Stimulated activated naive CD8-positive, alpha-beta T cell treated with anti-CD3 and anti-CD28 coated beads, Interleukin-15, Interleukin-2, amounts not matched to agents 100 U/mL and 50 U/mL, for 24 hours (primary cell): ENCODE results near the gene PTPA.
"Not testable (repeated sequence)": the region's sequence is repeated elsewhere in the genome, so short reads cannot be mapped to it uniquely, and the experiment has no call there.

Experiments used
- ATAC-seq: fragments of 150-1000 bp; cut with Tn5 transposase; one replicate; pipeline ENCODE4 v1.10.0; 2021
- DNase-seq: peaks from one replicate; pipeline ENCODE4 v3.0.0; 2021

PTPA gene

DNA sequence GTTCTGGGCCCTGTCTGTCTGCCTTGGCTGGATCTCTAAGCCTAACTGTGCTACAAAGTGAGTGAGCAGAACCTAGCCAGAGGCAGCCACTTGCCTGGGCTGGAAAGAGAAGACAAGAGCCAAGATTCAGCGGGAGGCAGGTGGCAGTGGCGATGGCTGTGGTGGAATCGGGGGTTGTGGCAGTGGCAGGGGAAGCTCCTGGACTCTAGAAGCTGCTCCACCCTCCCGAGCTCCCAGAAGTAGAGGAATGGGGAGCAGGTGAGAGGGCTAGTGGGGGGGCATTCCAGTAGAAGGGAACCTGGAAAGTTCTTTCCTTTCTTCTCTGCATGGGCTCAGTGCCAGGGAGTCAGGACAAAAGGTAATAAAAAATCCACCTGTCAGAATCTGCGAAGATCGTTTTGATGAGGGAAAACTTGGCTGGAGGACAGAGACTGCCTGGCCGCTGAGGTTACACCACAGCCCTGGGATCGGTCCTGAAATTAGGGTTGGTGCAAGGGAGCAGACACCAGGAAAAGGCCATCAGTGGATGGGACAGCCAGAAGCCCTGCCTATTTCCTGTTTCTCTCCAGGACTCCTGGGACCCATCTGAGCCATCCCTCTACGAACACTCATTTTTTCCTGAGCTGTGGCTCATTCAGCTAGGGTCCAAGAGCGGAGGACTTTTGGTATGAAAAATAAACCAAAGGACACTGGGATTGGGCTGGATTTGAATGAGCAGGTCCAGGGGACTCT is 2.2 kb upstream of the PTPA start:
- DNase-seq: no peak
- no peak for ATAC-seq

DNA sequence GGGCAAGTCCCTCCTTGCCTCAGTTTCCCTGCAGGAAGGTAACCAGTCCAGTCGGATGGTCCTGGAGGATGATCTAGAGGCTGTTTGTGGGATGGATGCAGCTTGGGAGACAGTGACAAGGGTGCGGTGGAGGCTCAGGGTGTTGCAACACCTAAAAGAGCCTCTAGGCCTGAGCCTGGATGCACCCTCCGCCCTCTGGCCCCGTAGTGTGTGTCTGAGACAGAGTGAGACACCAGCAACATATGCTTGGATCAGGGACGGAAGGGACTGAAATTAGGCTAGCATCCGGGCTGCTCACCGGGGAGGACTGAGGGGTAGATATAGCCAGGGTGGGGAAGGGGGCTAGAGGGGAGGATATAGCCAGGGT is 1.7 kb upstream of the PTPA start:
- ATAC-seq (no peak), DNase-seq (peak; percentile 31)

DNA sequence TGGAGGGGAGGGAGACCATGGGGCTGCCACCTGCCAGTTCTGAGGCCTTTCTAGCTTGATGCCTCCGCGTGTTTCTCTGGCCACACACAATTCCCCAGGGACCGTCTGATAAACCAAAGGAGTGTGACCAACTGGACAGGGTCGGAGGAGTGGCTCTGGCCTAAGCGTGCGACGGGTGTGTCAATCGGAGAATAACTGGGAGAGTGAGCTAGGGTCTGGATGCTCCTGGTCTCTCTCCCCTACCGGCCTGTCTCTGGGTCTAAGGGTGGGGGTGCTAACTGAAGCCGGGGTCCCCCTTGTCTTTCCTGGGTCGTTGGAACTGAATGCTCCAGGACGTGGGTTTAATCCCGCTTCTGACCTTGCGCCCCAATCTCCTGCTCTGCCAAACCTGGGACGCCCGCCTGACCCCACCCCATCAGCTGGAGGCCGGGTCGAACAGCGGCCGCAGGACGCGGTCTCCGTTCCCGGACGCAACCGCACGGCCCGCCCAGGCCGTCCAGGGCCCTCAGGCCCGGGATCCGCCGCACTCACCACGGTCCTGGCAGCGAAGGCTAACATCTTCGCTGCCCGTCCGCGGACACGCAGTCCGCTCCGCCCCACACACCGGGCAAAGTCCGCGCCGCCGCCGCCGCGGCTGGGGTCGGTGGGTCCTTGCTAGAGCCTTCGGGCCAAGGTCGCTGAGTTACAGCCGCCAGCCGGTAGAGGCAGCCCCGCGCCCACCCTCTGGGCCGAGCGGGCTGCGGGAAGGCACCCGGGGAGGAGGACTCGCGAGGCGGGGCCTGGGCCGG is 1.1 kb upstream of the PTPA start:
- DNase-seq: no peak
- ATAC-seq: no peak

DNA sequence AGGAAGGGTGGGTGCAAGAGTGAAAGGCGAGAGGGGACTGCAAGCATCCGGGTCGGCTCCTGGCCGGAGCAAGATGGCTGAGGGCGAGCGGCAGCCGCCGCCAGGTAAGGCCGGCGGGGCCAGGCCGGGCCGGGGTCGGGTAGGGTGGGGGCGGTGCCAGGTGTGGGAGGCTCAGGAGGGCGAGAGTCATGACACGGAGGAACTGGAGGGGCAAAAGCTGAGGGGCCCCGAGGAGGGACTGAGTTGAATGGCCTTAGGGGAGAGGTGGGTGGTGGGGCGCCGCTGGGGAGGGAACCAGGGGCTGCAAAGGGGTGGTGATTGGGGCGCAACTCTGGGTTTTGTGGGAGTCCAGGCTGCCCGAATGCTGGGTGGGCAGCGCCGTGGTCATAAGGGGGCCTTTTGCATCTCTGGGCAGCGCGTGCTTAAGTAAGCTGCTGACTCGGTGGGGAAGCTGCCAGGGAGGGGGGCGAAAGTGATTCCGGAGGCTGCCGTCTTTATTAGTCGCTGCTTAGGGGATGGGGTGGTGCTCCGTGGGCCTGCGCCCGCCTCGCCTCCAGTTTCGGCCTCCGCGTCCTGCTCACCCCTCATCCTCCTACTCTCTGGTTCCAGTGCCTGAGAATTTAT is 425 bp downstream of the PTPA start:
- ATAC-seq (peak; percentile 8), DNase-seq (peak; percentile 35)

DNA sequence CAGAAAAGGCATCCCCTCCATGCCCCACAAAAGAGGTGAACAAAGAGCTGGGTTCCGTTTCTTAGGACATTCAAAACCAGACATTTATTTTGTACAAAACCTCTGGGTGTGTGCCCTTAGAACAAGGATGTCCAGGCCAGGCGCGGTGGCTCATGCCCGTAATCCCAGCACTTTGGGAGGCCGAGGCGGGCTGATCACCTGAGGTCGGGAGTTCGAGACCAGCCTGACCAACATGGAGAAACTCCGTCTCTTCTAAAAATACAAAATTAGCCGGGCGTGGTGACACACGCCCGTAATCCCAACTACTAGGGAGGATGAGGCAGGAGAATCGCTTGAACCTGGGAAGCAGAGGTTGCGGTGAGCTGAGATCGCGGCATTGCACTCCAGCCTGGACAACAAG is 1.3 kb downstream of the PTPA start:
- not testable (repeated sequence) for ATAC-seq, DNase-seq

DNA sequence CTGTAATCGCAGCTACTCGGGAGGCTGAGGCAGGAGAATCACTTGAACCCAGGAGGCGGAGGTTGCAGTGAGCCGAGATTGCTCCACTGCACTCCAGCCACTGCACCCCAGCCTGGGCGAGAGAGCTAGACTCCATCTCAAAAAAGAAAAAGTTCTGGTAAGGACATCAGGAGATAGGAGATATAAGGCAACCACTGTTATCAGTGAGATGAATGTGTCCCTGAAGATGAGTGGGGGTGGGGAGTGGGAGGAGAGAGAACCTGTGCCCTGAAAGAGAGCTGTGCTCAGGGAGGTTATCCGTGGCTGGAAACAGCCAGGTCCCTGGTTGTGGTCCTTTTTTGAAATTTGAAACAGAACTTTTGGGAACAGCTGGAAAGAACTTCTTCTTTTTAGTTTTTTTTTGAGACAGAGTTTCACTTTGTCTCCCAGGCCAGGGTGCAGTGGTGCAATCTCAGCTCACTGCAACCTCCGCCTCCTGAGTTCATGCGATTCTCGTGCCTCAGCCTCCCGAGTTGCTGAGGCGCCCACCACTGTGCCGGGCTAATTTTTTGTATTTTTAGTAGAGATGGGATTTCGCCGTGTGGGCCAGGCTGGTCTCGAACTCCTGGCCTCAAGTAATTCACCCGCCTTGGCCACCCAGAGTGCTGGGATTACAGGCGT is 2.6 kb downstream of the PTPA start:
- no peak for ATAC-seq
- DNase-seq: no peak

DNA sequence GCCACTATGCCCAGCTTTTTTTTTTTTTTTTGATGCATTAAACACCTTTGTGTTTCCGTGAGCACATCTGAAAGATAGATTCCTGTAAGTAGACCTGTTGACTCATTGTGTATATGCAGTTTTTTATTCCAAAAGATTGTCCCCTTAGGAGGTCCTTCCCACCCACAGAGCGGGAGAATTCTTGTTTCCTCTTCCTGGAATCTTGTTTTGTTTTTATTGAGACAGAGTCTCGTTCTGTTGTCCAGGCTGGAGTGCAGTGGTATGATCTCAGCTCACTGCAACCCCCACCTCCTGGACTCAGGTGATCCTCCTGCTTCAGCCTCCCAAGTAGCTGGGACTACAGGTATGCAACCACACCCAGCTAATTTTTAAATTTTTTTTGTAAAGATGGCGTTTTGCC is 7.6 kb downstream of the PTPA start:
- ATAC-seq (no peak), DNase-seq (no peak)

DNA sequence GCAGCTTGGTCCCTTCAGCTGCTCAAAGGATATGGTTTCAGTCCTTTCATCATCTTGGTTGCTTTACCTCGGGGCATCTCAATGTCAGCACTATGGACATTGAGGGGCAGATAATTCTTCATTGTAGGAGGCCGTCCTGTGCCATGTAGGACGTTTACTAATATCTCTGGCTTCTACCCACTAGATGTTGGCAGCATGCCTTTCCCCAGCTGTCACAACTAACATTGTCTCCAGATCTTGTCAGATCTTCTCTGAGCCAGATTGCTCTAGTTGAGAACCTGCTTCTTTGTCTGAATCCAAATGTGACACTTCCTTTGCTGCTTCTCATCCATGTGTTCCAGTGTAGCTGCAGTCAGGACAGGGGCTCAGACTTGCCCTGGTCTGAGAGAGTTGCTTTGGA is 10.3 kb downstream of the PTPA start:
- DNase-seq (no peak), ATAC-seq (no peak)

DNA sequence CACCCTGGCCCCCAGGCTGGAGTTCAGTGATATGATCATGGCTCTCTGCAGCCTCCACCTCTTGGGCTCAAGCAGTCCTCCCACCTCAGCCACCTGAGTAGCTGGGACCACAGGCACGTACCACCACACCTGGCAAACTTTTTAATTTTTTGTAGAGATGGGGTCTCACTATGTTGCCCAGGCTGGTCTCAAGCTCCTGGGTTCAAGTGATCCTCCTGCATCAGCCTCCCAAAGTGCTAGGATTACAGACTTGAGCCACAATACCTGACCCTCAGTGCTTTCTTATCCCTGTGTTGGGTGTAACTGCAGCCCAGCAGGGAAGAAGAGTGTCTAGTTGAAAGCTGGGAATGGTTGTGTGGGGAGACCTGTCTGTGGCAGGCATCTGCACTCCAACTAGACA is 10.9 kb downstream of the PTPA start:
- DNase-seq (no peak), ATAC-seq (no peak)

DNA sequence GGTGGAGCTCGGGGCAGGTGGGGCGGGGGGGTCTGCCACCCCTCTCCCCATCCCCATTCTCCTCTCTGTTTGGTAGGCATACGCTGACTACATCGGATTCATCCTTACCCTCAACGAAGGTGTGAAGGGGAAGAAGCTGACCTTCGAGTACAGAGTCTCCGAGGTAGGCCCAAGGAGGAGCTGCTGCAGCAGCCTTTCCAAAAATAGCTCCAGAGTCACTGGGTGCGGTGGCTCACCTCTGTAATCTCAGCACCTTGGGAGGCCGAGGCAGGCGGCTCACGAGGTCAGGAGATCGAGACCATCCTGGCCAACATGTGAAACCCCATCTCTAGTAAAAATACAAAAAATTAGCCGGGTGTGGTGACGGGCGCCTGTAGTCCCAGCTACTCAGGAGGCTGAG is 11.8 kb downstream of the PTPA start:
- DNase-seq, ATAC-seq: not testable (repeated sequence)

DNA sequence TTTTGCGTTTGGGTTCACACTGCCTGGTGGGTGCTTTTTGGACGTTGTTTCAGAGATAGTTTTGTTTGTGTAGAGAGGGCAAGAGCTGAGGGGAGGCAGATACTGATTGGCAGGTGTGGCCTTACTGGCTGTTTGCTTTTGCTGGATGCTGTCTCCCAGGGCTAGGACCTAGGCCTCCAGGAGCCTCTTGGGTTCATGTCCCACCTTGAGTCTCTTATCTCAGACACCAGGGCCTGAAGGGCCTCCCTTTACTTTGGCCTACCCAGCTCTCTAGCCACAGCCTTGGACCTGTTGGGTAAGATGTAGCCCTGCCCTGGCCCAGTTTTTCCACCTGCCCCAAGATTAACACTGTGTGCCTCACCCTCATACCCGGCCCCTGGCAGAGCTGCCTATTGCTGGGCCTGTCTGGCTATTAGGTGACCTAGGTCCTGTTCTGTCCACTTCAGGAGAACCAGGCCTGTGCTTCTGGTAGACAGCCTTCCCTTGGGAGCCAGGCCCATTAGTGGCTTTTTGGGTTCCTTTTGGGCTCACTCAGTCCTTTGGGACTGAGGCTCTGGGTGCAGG is 13.4 kb downstream of the PTPA start:
- no peak for DNase-seq
- no peak for ATAC-seq

DNA sequence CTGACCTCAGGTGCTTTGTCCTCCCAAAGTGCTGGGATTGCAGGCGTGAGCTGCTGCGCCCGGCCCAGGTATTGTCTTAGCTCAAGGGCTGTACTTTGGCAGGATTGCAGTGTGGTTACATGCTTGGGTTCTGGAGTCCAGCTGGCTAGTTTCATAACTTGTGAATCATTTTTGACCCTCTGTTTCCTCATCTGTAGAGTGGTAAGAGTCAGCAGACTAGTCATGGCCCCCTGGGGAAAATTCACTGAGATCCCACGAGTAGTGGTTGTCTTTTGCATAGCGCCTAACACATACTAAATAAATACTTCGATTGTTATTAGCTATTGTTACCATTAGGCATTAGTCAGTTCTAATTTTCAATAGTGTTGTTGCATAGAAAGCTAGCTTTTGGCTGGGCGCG is 14.3 kb downstream of the PTPA start:
- ATAC-seq (no peak), DNase-seq (no peak)

DNA sequence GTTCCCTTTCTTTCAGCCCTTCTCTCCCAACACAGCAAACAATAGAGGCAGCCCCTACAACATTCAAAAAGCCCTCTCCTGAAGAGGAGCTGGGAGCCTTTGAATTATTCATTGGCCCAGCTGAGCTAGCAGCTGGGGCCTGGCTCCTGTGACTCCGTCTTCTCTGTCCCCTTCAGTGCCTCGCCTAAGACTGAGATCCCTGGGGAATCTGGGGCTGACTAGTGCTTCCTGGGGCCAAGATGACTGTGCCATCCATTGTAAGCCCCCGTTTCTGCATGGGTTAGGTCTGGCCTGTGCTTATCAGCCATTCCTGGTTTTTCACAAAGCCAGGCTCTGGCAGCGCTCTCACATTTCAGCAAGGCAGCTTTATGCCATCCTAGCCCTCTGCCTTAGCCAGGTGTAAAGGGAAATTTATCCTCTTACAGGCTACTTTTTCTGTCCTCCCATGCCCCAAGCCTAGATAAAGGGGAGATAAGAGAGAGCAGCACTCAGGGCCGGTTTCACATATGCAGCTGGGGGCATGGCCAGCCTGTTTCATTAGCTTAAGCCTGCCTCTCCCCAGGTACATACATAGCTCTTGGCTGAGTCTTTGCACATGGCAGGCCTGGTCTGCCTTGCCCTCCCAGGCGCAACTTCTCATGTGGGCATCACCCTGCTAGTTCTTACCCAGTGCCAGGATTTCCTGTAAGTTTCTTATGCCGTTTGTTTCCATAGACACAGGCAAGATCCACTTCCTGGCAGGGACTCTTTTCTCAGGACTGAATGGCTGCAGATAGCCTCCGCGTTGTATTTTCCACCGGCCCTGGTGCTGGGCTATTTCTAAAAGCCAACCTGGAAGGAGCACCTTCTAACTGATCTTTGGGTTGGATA is 15.8 kb downstream of the PTPA start:
- DNase-seq (no peak), ATAC-seq (no peak)

DNA sequence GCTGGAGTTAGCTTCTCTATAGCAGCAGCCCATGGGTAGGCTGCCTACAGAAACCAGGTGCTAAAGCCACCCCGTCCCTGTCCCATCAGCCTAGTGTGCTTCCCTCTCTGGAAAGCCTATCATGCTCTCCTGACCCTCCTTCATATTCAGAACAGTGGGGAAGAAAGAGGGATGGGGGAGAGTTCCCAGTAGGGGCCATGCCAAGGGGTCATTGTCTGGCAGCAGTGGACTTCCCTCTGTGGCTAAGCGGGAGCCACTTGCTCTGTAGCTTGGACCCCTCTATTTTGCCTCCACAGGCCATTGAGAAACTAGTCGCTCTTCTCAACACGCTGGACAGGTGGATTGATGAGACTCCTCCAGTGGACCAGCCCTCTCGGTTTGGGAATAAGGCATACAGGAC is 17.5 kb downstream of the PTPA start:
- DNase-seq: no peak
- no peak for ATAC-seq

DNA sequence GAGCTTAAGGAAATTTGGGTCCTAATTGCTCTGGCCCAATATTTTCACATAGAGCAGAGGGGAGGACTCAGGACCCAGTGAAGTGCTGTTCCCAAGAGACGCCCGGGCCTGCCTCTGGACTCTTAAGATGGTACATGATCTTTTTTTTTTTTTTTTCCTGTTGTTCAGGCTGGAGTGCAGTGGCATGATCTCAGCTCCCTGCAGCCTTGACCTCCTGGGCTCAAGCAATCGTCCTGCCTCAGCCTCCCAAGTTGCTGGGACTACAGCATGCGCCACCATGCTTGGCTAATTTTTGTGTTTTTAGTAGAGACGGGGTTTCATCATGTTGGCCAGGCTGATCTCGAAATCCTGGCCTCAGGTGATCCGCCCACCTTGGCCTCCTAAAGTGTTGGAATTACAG is 19.1 kb downstream of the PTPA start:
- not testable (repeated sequence) for ATAC-seq

DNA sequence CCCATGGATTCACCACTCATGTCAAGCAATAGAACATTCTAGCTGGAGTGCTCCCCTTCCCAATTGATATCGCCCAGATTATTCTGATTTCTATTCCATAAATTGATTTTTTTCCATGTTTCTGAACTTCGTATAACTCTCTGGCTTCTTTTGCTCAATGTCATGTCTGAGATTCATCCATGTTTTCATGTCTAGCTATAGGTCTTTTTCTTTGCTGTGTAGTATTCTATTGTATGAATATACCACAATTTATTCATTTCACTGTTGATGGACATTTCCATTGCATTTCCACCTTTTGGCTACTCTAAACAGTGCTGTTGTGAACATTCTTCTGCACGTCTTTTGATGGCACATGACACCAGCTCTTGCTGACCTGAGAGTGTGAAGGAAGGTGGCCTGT is 19.6 kb downstream of the PTPA start:
- DNase-seq: no peak
- ATAC-seq: no peak

More for the DNA sequence above, 19.1 kb downstream of the PTPA start:
- not testable (repeated sequence) for DNase-seq

DNA sequence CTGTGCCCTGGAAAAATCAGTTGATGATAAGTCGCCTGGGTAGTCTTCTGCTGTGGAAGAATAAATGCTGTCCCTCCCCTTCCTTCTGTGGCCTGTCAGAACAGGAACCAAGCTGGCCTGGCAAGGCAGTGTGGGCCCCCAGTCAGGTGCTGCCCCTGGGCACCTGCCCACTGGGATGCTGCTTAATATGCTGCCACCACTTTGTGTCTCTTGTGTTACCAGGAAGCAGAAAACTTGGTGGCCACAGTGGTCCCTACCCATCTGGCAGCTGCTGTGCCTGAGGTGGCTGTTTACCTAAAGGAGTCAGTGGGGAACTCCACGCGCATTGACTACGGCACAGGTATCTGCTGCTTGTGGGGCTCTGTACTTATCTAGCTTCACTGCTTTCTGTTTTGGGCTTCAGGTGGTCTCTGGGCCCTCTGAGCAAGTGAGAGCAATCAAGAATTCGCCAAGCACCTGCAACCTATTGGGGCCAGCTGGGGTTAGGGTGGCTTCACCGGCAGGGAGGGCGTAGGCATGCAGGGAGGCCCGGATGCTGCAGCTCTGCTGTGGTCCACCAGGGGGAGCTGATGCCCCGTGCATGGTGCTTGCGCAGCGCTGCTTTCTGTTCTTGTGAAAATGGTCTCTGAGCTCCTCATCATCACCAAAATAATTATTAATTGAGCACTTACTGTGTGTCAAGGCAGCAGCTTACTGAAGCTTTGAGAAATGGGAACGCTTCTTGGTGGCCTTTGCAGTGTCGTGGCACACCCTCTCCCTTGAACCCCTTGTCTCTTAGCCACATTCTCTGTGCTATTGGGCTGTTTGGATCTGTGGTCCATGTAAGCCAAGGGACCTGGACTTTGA is 20.3 kb downstream of the PTPA start:
- ATAC-seq (peak; percentile 93), DNase-seq (peak; percentile 88)

DNA sequence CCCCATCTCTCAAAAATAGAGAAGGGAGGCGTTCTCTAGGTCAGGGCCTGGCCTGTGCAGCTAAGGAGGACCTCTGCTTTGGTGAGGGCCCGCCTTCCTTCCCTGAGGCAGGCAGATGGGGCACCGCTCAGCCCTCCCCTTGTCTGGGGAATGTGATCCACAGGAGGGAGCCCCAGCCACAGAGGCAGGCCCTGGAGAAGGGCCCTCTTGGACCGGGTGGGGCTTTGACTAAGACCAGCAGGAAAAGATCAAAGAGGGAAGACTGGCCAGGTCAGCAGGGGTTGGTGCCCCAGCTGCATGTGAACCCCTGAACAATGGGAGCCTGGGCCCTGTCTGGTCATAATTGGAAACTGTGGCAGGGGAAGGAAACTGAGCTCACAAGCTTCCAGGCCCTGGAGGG is 21.9 kb downstream of the PTPA start:
- ATAC-seq (no peak), DNase-seq (no peak)

DNA sequence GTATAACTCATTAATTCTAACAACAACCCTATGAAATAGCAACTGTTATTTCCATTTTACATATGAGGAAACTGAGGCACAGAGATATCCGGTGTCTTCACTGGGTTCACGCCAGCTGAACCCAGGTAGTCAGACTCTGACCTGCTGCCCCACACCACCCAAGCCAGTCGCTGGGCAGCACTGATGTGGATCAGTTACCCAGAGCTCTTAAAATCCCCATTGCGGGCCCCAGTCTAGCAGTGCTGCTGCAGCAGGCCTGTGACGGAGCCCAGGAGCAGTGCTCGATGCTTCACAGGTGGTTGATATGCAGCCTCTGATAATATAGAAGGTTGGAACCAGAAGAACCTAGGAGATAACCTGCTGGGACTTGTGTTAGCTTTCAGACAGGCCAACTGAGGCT is 24.3 kb downstream of the PTPA start:
- no peak for ATAC-seq

DNA sequence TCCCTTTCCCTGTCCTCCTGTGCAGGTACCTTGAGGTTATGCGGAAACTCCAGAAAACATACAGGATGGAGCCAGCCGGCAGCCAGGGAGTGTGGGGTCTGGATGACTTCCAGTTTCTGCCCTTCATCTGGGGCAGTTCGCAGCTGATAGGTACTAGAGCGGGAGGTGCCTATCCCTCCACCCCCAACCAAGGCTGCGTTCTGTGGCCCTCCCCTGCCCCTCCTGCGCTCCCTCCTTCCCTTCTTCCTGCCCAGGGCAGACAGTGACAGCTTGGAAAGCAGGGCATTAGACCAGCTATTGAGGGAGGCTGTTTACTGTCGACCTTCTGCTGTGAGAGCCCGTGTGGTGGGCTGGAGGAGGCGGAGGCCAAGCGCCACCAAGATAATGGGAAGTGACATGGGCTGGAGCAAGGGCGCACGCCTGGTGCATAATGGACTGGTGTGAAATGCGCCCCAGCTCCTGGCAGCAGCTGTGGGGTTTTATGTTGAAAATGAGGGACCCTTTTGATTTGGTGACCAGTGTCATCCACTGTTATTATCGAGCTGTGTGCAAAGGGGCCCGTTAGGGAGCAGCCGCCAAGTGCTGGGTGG is 25.3 kb downstream of the PTPA start:
- no peak for DNase-seq

More for the DNA sequence above, 24.3 kb downstream of the PTPA start:
- no peak for DNase-seq

More for the DNA sequence above, 25.3 kb downstream of the PTPA start:
- ATAC-seq: no peak
